ENCODE data around the gene SRSF10.
"Not testable (repeated sequence)": the region's sequence is repeated elsewhere in the genome, so short reads cannot be mapped to it uniquely, and the experiment has no call there.

SRSF10 gene

DNA sequence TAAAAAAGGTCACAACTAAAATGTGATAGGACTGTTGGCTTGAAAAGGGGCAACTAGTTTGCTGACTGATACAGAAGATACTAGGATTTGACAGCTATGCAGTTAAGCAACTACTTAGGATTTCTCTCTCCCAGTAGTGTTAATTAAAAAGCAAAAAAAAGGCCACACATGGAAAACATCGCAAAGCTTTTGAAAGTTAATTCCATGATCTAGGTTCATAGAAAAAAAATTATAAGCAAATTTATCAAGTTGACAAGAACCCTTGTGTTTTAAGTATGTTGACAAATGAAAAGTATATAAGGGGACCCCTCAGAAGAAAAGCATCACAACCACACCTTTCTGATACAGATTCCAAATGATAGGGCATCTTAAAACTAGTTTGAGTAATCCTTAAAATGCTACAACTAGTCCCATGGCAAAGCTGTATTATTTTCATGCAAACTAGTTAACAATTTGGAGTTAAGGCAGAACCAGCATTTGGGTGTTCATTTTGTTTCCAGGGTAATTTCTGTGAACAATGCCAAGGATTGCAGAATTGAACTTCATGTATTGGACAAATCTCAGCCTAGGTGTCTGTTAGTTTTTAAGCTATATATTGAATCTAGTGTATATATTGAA, 16.4 kb downstream of the SRSF10 start:
- no peak for DNase-seq (ENCODE audit: extremely low read depth, low read depth)
- TF ChIP-seq, protein P1, sequence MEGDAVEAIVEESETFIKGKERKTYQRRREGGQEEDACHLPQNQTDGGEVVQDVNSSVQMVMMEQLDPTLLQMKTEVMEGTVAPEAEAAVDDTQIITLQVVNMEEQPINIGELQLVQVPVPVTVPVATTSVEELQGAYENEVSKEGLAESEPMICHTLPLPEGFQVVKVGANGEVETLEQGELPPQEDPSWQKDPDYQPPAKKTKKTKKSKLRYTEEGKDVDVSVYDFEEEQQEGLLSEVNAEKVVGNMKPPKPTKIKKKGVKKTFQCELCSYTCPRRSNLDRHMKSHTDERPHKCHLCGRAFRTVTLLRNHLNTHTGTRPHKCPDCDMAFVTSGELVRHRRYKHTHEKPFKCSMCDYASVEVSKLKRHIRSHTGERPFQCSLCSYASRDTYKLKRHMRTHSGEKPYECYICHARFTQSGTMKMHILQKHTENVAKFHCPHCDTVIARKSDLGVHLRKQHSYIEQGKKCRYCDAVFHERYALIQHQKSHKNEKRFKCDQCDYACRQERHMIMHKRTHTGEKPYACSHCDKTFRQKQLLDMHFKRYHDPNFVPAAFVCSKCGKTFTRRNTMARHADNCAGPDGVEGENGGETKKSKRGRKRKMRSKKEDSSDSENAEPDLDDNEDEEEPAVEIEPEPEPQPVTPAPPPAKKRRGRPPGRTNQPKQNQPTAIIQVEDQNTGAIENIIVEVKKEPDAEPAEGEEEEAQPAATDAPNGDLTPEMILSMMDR (IDR thresholded peaks at IDR 0.05; ENCODE audit: low read depth, low read length): no peak

GRCh38 chr1:23960291-23961020, 19.7 kb downstream of the SRSF10 start:
- no peak for DNase-seq (ENCODE audit: extremely low read depth, low read depth)

GRCh38 chr1:23959461-23960290, 20.5 kb downstream of the SRSF10 start, which contains the start of gene PNRC2:
TSS of gene PNRC2 (plus strand) at chr1:23959828. CDS start at chr1:23961458, 1,630 bp downstream.
- DNase-seq (ENCODE audit: extremely low read depth, low read depth): peak; percentile 92
- TF ChIP-seq, protein P1 (IDR thresholded peaks at IDR 0.05; ENCODE audit: low read depth, low read length): no peak

More at GRCh38 chr1:23960291-23961020, 19.7 kb downstream of the SRSF10 start:
- TF ChIP-seq, protein P1 (IDR thresholded peaks at IDR 0.05; ENCODE audit: low read depth, low read length): no peak

GRCh38 chr1:23958810-23959460, 21.2 kb downstream of the SRSF10 start:
- peak; percentile 57 for DNase-seq (ENCODE audit: extremely low read depth, low read depth)
- TF ChIP-seq, protein P1 (IDR thresholded peaks at IDR 0.05; ENCODE audit: low read depth, low read length): peak; percentile 43

DNA sequence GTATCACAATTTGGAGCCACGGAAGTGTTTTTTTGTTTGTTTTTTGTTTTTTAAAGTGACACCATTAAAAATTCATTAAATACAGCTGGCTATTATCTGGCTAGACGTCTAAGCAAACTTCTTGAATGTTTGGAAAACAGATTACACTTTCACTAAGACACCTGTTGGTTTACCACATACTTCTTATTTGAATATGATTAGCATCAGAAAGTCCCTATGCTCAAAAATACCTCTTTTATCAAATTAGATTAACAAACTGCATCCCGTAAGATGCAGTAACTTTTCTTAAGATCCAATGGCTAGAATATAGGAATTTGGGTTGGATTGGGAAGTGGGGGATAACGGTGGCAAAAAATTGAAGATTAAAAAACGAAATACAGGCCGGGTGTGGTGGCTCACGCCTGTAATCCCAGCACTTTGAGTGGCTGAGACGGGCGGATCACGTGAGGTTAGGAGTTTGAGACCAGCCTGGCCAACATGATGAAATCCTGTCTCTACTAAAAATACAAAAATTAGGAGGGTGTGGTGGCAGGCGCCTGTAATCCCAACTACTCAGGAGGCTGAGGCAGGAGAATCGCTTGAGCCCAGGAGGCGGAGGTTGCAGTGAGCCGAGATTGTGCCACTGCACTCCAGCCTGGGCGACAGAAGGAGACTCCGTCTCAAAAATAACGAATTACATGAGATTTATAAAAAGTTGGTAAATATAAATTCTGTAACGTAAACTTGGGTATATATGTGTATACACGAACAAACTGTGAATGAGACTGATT, 21.9 kb downstream of the SRSF10 start:
- not testable (repeated sequence) for DNase-seq (ENCODE audit: extremely low read depth, low read depth)

DNA sequence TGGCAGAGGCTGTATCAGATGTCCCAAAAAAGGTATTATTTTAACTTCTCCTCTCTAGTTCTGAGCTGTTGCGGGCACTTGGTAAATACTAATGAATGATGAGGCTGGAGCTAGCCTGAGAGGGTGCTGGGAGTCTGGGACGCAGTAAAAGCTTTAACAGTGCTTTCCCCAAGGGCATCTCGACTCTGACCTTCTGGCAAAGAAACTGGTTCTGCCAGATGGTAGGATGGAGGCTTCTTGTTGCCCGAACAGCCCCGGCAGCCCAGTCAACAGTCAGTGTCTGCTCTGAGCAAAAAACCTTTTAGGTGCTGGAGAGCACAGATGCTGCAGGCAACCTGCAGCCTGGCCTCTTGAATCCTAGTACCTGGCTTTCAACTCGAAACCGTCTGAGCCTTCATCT, 23.0 kb downstream of the SRSF10 start:
- DNase-seq (ENCODE audit: extremely low read depth, low read depth): no peak
- TF ChIP-seq, protein P1 (IDR thresholded peaks at IDR 0.05; ENCODE audit: low read depth, low read length): no peak

DNA sequence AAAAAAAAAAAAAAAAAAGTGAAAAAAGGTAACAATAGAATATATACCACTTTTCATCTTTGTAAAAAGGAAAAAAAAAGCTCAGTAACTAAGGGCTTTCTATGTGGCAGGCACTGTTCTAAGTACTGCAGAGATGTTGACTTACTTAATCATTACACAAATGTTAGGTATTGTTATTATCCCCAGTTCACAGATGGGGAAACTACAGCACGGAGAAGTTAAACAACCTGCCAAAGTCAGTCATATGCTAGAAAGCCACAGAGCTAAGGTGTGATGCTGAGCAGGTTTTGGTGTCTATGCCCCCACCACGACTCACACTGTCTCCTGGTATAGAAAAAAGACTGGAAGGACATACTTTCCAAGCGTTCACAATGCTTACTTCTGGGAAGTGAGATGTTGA, 27.1 kb downstream of the SRSF10 start:
- DNase-seq (ENCODE audit: extremely low read depth, low read depth): no peak
- TF ChIP-seq, protein P1 (IDR thresholded peaks at IDR 0.05; ENCODE audit: low read depth, low read length): no peak
